ENCODE data around the gene FYTTD1.

- TF ChIP-seq CTCF (conservative IDR thresholded peaks at IDR 0.05; ENCODE audit: low read length) (no peak), EZH2phosphoT487 (IDR thresholded peaks at IDR 0.05; ENCODE audit: borderline replicate concordance) (no peak)
Measured at GRCh38 chr3:197730200-197730599, 19.5 kb upstream of the FYTTD1 start.

All from Loucy (cell line).